ENCODE data around the gene BATF3.

Gene BATF3

DNA sequence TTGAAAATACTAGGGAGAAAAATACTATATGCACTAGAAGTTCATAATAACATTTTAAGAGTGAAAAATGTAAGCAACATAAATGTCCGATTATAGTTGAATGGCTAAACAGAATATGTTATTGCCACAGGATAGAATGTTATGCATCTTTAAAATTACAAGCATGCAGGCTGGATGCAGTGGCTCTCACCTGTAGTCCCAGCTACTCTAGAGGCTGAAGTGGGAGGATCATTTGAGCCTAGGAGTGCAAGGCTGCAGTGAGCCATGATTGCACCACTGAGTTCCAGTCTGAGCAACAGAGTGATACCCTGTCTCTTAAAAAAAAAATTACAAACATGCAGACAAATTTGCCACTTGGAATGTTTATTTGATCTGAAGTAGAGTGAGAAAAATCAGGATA is 3.0 kb upstream of the BATF3 start:
- Histone ChIP-seq H3K27me3 (ENCODE audit: insufficient read depth, low read length) (peaks cover 66% of the 10 kb centered on the region), H3K4me3 (ENCODE audit: low read length) (no peak overlapping the region), H3K4me1 (ENCODE audit: insufficient read depth, low read length) (peaks cover 3% of the 10 kb centered on the region; the same call in 1 of the 2 replicates), H3K9ac (ENCODE audit: low read depth, low read length) (no peak overlapping the region), H3K9me3 (ENCODE audit: insufficient read depth, low read depth, low read length) (no peaks in the 10 kb centered on the region), H3K27ac (ENCODE audit: low read depth, low read length) (no peak overlapping the region), H3K36me3 (ENCODE audit: insufficient read depth, low read length) (no peaks in the 10 kb centered on the region)
- 75% methylated on average over 1 of the region's 1 CpG for WGBS

DNA sequence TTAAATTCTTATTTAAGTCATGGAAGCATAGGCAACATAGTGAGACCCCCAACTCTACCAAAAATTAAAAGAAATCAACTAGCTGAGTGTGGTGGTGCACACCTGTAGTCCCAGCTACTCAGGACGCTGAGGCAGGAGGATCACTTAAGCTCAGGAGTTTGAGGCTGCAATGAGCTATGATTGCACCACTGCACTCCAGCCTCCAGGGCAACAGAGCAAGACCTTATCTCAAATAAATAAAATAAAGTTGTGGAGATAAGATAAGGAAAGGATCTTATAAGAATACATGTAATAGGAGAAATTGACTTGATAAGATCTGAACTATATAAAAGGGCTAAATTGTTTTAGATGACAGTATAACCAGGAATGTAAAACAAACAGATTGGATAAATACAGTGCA is 2.3 kb upstream of the BATF3 start:
- no peaks in the 10 kb centered on the region for H3K9me3 ChIP-seq (ENCODE audit: insufficient read depth, low read depth, low read length)
- WGBS: 88% methylated on average over 1 of the region's 1 CpG
- H3K4me1 ChIP-seq (ENCODE audit: insufficient read depth, low read length): peaks cover 3% of the 10 kb centered on the region; the same call in 1 of the 2 replicates
- H3K4me3 ChIP-seq (ENCODE audit: low read length): no peak overlapping the region
- H3K36me3 ChIP-seq (ENCODE audit: insufficient read depth, low read length): no peaks in the 10 kb centered on the region
- H3K9ac ChIP-seq (ENCODE audit: low read depth, low read length): no peak overlapping the region
- peaks cover 73% of the 10 kb centered on the region for H3K27me3 ChIP-seq (ENCODE audit: insufficient read depth, low read length)
- H3K27ac ChIP-seq (ENCODE audit: low read depth, low read length): no peak overlapping the region

DNA sequence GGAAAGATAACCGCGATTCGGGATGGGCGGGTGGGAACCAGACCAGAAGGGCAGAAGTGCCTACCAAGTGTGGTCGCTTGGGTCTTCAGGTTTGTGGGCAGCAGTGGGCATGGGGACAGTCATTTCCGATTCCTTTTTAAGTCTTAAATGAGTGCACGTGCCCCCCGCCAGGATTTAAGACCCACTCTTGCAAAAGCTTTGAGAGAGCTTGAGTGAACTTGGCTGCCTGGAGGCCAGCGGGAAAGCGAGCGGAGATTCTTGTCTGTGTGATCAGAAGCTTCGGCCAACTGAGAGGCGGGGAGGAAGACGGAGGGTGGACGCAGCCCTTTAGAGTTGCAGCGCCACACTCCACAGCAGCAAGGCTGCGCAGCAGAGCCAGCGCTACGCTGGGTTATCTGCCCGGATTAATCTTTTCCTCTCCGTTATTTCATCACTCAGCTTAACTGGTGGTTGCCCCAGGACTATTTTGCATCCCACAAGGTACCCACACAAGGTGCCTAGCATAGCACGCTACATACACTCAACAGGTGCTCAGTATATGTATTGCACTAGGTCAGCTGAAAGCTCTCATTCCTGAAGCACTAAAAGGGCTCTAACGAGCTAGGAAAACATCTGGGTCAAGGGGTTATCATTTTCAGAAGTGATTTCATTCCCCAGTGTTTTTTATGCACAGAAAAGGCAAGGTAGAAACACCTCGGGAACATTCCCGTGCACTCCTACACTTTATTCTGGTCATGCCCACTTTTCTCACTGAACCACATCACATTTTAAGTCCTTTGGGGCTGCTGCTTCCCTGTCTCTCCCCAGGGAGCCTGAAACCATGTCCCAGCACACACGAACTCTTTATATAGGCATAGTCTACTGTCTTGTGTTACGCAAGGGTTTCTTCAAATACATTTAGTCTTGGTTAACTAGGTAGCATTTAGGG is 1.5 kb upstream of the BATF3 start:
- no peak overlapping the region for H3K9ac ChIP-seq (ENCODE audit: low read depth, low read length)

DNA sequence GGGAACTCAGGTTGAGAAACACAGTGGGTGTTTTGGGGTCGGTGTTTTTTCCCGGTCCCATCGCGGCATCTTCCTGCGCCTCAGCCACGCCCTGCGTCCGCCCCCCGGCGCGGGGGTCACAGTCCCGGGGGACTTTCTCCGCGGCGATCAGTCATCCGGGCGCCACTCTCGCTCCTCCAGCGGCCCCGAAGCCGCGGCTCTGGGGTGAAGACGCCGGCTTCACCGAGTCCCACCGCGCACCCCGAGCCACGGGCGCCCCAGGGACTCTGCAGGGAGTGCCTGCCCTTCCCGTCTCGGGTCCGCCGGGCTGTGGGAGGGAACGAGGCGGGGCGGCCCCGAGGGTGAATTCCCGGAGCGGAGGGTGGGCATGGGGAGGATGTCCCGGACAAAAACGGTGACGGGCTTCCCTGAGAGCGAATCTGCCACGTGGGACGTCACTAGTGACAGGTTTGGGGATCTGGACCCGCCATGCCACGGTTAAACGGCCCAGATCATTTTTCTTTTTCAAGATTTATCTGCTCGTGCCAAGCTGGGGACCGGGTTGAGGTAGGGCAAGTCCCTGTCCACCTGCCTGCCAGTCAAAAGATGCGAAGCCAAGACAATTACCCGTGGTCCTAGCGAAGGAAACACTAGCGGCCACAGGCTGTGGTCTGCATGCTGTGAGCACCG is 717 bp upstream of the BATF3 start:
- Histone ChIP-seq H3K9me3 (ENCODE audit: insufficient read depth, low read depth, low read length) (no peaks in the 10 kb centered on the region), H3K4me3 (ENCODE audit: low read length) (peak overlapping the region; percentile 53), H3K27me3 (ENCODE audit: insufficient read depth, low read length) (peaks cover 82% of the 10 kb centered on the region), H3K4me1 (ENCODE audit: insufficient read depth, low read length) (peaks cover 3% of the 10 kb centered on the region; the same call in 1 of the 2 replicates), H3K27ac (ENCODE audit: low read depth, low read length) (no peak overlapping the region), H3K9ac (ENCODE audit: low read depth, low read length) (no peak overlapping the region; the same call in 1 of the 2 replicates), H3K36me3 (ENCODE audit: insufficient read depth, low read length) (no peaks in the 10 kb centered on the region)
- WGBS: 1% methylated on average over 56 of the region's 56 CpGs

More for the DNA sequence above, 1.5 kb upstream of the BATF3 start:
- no peak overlapping the region for H3K27ac ChIP-seq (ENCODE audit: low read depth, low read length)
- 13% methylated on average over 27 of the region's 27 CpGs for WGBS
- peaks cover 3% of the 10 kb centered on the region; the same call in 1 of the 2 replicates for H3K4me1 ChIP-seq (ENCODE audit: insufficient read depth, low read length)
- no peaks in the 10 kb centered on the region for H3K36me3 ChIP-seq (ENCODE audit: insufficient read depth, low read length)
- H3K4me3 ChIP-seq (ENCODE audit: low read length): peak overlapping the region; percentile 53
- no peaks in the 10 kb centered on the region for H3K9me3 ChIP-seq (ENCODE audit: insufficient read depth, low read depth, low read length)
- peaks cover 81% of the 10 kb centered on the region for H3K27me3 ChIP-seq (ENCODE audit: insufficient read depth, low read length)

DNA sequence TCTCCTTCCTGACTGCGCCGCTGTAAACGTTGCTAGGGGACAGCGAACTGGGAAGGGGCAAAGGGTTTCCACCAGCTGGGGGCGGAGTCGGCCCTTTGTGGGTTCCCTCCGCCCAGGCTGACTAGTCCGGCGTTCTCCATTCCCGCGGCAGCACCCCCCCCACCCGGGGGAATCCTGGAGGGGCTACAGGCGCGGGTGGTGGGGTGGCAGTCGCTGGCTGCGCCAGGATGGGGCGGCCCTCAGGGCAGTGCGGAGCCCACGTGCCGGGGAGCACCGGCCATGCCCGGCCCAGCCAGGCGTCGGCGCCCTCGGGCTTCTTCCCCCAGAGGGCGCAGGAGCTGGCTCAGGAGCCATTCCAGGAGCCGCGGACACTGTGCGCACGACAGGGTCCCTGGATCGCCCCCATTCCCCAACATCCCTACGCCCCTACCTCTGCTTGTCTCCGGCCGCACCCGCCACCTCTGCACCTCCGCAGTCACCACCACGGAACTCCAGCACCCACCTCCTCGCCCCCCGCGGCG is 476 bp downstream of the BATF3 start:
- 3% methylated on average over 42 of the region's 42 CpGs for WGBS
- H3K27ac ChIP-seq (ENCODE audit: low read depth, low read length): no peak overlapping the region
- H3K27me3 ChIP-seq (ENCODE audit: insufficient read depth, low read length): peaks cover 80% of the 10 kb centered on the region
- no peaks in the 10 kb centered on the region for H3K9me3 ChIP-seq (ENCODE audit: insufficient read depth, low read depth, low read length)
- peak overlapping the region; percentile 53 for H3K4me3 ChIP-seq (ENCODE audit: low read length)
- H3K4me1 ChIP-seq (ENCODE audit: insufficient read depth, low read length): peaks cover 8% of the 10 kb centered on the region; the same call in 1 of the 2 replicates
- no peaks in the 10 kb centered on the region for H3K36me3 ChIP-seq (ENCODE audit: insufficient read depth, low read length)
- no peak overlapping the region for H3K9ac ChIP-seq (ENCODE audit: low read depth, low read length)

DNA sequence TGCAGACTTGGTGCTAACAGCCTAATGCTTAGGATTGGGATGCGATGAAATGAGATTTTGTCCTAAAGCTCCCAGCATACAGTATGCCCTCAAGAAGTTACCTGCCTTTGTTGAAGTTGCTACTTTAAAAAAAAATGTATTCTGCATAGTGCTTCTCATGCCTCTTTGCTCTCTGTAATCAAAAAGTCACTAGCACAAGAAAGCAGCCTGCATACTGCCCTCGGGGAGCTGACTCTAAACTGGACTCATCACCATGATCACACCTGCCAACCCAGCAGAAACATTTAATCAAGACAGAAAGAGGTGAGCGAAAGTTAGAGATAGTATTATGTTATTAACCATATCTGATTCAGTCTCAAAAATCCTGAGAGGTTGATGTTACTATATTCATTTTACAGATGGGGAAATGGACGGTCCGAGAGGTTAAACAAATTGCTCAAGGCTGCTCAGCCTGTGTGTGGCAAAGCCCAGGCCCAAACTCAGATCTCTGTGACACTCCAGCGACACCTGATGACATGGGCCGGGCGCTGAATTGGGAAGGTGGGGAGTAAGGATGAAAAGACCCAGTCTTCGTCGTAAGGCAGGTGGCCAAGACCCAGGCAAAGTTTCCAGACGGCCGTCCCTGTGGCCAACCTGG is 1.1 kb downstream of the BATF3 start:
- Histone ChIP-seq H3K9me3 (ENCODE audit: insufficient read depth, low read depth, low read length) (no peaks in the 10 kb centered on the region), H3K9ac (ENCODE audit: low read depth, low read length) (no peak overlapping the region), H3K27ac (ENCODE audit: low read depth, low read length) (no peak overlapping the region), H3K36me3 (ENCODE audit: insufficient read depth, low read length) (no peaks in the 10 kb centered on the region), H3K4me1 (ENCODE audit: insufficient read depth, low read length) (peaks cover 8% of the 10 kb centered on the region; the same call in 1 of the 2 replicates), H3K4me3 (ENCODE audit: low read length) (peak overlapping the region; percentile 53), H3K27me3 (ENCODE audit: insufficient read depth, low read length) (peaks cover 75% of the 10 kb centered on the region)
- 36% methylated on average over 11 of the region's 12 CpGs for WGBS

DNA sequence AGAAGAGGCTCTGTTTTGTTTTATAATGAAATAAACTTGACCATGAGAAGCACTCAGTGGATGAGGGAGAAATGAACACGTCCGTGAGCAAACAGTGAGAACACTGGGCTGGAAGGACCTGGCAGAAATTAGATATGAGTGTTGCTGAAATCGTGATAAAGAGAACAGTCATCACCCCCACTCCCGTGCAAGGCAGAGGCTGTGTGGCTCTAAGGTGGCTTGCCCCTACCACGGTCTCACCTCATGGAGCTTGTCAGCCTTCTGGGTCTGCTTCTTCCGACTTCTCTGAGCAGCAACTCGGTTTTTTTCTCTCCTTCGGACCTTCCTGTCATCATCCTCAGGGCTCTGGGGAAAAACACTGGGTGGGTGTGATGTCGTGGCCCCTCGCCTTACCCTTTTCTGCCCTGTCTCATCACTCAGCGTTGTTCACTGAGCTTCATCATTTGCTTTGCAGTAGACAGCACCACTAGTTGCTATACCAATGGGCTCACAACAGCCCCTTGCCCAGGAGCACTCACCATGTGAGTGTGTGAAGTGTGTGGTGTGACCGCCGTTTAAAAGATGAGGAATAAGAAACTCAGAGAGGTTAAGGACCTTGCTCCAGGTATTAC is 2.8 kb downstream of the BATF3 start:
- Histone ChIP-seq H3K36me3 (ENCODE audit: insufficient read depth, low read length) (no peaks in the 10 kb centered on the region), H3K27me3 (ENCODE audit: insufficient read depth, low read length) (peaks cover 58% of the 10 kb centered on the region)
- WGBS: 85% methylated on average over 13 of the region's 13 CpGs

DNA sequence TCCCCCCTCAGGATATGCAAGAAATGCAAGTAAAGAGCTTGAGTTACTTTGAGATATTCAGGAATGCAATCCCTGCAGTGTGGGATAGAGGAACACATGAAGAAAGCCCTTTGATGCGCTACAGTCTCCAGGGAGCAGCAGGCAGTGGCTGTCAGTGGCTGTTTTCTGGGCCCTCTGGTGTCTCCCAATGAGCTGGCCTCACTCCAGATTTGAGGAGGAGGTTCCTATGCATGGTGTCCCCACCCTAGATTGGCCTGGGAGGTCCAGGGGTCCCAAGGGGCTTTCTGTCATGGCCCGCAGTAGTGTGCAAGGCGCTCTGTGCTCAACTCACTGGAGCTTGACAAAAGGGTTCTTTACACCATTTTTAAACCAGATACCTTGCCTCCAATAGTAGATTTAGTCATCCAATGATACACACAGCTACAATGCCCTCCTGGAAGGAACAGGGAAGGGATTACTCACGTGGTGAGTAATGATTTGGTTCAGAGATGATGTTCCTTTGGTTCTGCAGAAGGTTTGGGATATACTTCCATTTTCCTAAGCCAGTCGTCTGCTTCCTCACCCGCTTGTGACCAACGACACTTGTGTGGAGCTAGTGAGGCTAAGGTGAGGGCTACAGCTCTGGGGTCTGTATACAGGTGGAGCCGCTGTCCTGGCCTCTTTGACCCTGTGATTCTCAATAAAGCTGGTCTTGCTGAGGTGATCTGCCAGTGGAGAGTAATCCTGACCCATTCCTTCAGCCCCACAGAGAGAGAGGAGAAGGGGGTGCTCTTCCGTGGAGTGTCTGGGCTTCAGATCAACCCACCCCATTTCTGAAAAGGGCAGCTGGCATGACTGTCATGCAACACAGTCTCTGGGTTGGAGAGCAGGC is 6.6 kb downstream of the BATF3 start:
- 0 out of 2 replicates have a peak, but pooled peaks cover 13% of the 10 kb centered on the region for H3K4me1 ChIP-seq (ENCODE audit: insufficient read depth, low read length)

More for the DNA sequence above, 2.8 kb downstream of the BATF3 start:
- Histone ChIP-seq H3K9me3 (ENCODE audit: insufficient read depth, low read depth, low read length) (no peaks in the 10 kb centered on the region), H3K27ac (ENCODE audit: low read depth, low read length) (no peak overlapping the region), H3K4me3 (ENCODE audit: low read length) (no peak overlapping the region), H3K9ac (ENCODE audit: low read depth, low read length) (no peak overlapping the region), H3K4me1 (ENCODE audit: insufficient read depth, low read length) (peaks cover 8% of the 10 kb centered on the region; the same call in 1 of the 2 replicates)

DNA sequence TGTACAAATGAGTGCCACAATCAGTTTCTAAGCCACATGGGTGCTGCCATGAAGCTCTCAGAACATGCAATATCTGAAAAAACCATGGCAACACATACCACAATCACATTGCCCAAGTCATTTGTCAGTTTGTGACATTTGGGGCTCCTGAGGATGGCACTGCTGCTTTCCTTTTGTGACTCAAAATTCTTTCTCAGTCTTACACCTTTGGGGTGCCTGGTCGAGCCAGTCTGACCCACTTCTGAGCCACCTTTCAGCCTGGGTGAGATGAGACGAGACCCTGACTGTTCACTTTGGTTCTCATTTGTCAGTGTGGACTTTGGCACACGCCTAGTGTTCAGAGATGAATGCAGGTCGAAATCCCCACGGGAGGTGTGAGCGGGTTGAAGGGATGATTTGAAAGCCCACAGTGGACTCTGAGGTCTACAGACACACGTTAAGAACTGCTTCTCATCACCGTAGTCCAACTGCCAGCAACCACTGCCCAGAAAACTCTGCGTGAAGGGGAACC is 8.0 kb downstream of the BATF3 start:
- 0 out of 2 replicates have a peak, but pooled peaks cover 13% of the 10 kb centered on the region for H3K4me1 ChIP-seq (ENCODE audit: insufficient read depth, low read length)
- H3K27ac ChIP-seq (ENCODE audit: low read depth, low read length): no peak overlapping the region
- WGBS: 95% methylated on average over 9 of the region's 9 CpGs

More for the DNA sequence above, 6.6 kb downstream of the BATF3 start:
- Histone ChIP-seq H3K27ac (ENCODE audit: low read depth, low read length) (no peak overlapping the region), H3K27me3 (ENCODE audit: insufficient read depth, low read length) (peaks cover 20% of the 10 kb centered on the region), H3K9me3 (ENCODE audit: insufficient read depth, low read depth, low read length) (no peaks in the 10 kb centered on the region), H3K9ac (ENCODE audit: low read depth, low read length) (no peak overlapping the region), H3K36me3 (ENCODE audit: insufficient read depth, low read length) (no peaks in the 10 kb centered on the region), H3K4me3 (ENCODE audit: low read length) (no peak overlapping the region)
- WGBS: 88% methylated on average over 8 of the region's 9 CpGs

More for the DNA sequence above, 8.0 kb downstream of the BATF3 start:
- Histone ChIP-seq H3K4me3 (ENCODE audit: low read length) (no peak overlapping the region), H3K9ac (ENCODE audit: low read depth, low read length) (no peak overlapping the region), H3K9me3 (ENCODE audit: insufficient read depth, low read depth, low read length) (no peaks in the 10 kb centered on the region), H3K36me3 (ENCODE audit: insufficient read depth, low read length) (no peaks in the 10 kb centered on the region), H3K27me3 (ENCODE audit: insufficient read depth, low read length) (peaks cover 6% of the 10 kb centered on the region; the same call in 1 of the 2 replicates)
